HG02840 (cell line): ENCODE results near the gene RMDN2.
"Not testable (repeated sequence)": the region's sequence is repeated elsewhere in the genome, so short reads cannot be mapped to it uniquely, and the experiment has no call there.

Experiments used
- ATAC-seq: cut with Tn5 transposase; IDR thresholded peaks from one replicate; pipeline ENCODE4 v1.9.1; 2021; ENCODE audit warnings: mild to moderate bottlenecking, moderate library complexity, moderate number of reproducible peaks; ENCODE audit not compliant: unreplicated experiment, low FRiP score

Gene RMDN2

DNA sequence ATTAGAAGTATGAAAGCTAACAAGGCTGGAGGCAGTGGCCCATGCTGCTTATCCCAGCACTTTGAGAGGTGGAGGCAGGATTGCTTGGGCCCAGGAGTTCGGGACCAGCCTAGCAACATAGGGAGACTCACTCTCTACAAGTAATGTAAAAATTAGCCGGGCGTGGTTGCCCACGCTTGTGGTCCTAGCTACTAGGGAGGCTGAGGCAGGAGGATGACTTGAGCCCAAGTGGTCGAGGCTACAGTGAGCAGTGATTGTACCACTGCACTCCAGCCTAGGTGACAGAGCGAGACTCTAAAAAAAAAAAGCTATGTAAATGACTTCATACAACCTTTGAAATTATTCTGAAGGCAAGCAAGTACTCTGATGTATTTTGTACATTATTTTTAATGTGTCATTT is 1.5 kb downstream of the RMDN2 start:
- no peak for ATAC-seq

DNA sequence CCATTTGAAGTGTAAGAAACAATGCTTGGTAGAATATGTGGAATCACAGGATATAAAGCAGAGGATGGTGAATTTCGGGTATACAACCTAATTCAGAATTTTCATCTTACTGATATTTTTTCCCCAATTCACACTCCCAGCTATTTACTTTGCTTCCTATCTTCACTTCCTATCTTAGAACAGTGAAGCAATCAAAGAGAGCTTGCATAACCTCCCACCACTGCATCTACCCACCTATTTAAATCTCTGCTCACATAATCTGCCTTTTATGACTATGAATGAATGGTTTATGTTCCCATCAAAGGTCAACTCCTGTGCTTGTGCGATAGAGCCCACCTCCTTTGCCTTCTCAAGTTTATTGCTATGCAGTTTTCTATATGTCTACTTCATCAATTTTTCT is 3.3 kb downstream of the RMDN2 start:
- no peak for ATAC-seq

DNA sequence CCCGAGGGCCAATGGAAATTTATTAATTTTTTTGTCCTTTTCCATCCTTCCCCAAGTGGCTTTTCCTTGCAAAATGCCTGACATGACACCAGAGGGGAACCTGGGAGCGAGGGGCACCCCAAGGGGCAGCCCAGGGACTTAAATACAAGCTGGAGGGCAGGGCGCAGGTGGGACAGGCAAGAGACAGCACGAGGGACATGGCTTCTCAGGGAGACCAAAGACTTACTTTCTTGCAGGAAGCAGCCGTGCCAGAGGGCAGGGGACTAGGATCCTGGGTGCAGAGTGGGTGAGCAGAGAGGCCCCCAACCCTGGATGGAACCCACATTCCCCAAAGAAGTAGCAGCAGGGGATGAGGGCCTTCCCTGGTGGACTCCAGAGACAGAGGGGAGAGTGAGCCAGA is 5.3 kb downstream of the RMDN2 start:
- not testable (repeated sequence) for ATAC-seq

DNA sequence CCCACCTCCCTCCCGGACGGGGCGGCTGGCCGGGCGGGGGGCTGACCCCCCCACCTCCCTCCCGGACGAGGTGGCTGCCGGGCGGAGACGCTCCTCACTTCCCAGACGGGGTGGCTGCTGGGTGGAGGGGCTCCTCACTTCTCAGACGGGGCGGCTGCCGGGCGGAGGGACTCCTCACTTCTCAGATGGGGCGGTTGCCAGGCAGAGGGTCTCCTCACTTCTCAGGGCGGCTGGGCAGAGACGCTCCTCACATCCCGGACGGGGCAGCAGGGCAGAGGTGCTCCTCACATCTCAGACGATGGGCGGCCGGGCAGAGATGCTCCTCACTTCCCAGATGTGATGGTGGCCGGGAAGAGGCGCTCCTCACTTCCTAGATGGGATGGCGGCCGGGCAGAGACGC is 7.8 kb downstream of the RMDN2 start:
- ATAC-seq: not testable (repeated sequence)

DNA sequence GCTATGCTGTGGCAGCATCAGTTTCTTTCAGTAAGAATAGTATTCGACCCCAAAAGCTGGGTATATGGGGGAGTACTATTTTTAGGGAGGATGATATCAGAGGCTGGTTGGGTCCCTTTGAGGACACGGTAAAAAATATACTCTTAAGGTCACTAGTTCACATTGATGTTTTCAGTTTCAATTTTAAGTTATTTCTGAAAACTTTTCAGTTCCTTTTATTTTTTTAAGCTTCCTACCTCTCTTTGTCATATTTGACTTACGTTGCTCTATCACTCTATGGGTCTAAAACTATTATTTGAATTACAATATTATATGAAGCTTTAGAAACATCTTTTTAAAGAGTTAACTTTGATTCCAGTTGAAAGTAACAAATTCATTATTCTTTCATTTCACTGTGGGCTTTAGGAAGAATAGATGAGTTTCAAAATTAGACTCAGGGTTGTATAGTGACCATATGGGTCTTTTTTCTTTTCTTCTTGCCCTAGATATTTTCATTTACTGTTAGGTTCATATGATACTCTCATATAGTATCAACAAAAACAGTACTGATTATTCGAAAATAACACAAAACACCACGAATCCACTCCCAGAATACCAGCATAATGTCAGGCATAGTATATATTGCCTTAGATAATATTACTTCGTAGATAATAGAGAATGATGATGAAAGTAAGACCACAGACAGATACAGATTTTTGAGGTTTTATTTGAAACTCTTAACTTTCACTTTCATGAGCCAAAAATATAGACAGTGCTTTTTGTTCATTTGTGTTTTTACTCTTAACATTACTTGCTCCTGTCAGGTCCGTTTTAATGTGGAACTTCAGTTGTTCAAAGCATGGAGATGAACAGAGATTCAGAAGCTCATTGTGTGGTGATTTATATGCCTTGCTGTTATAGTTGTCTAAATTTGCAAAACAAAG is 9.8 kb downstream of the RMDN2 start:
- peak; percentile 85 for ATAC-seq

DNA sequence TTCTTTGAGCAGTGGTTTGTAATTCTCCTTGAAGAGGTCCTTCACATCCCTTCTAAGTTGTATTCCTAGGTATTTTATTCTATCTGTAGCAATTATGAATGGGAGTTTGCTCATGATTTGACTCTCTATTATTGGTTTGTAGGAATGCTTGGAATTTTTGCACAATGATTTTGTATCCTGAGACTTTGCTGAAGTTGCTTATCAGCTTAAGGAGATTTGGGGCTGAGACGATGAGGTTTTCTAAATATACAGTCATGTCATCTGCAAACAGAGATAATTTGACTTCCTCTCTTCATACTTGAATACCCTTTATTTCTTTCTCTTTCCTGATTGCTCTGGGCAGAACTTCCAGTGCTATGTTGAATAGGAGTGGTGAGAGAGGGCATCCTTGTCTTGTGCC is 12.5 kb downstream of the RMDN2 start:
- ATAC-seq: not testable (repeated sequence)

DNA sequence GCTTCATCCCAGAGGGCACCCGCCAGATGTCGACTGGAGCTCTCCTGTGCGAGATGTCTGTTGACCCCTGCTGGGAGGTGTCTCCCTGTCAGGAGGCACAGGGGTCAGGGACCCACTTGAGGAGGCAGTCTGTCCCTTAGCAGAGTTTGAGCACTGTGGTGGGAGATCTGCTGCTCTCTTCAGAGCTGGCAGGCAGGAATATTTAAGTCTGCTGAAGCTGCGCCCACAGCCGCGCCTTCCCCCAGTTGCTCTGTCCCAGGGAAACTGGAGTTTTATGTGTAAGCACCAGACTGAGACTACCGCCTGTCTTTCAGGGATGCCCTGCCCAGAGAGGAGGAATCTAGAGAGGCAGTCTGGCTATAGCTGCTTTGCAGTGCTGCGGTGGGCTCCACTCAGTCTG is 16.2 kb downstream of the RMDN2 start:
- ATAC-seq: not testable (repeated sequence)

DNA sequence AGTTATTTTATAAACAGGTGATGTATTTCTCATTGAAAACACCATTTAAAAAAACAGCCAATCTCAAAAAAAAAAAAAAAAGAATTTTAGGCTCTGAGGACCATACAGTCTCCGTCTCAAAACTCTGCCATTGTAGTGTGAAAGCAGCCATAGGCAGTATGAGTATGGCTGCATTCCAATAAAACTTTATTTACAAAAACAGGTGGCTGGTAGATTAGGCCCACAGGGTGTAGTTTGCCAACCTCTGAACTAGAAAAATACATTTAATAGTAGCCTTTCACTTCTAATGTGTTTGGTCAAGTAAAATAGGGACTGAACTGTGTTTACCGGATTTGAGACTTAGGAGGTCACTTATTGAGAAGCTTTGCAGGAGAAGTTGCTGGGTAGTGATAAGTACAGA is 19.2 kb downstream of the RMDN2 start:
- ATAC-seq: no peak

DNA sequence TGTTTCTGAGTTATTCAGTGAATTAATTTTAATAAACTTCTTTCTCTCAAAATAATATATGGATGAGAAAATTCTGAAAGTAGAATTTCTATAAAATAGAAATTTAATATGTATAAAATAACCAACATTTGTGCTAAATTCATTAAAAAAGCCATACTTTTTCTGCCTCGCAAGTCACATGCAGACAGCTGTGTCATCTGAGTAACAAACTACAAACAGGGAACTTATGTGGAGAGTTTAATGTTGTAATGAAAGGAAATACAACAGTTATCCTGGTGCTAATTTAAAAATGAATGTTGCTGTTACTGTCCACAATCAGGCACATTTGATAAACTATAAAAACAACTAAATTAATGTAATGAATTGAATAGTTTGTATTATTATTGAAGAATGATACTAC is 22.2 kb downstream of the RMDN2 start:
- ATAC-seq: no peak

DNA sequence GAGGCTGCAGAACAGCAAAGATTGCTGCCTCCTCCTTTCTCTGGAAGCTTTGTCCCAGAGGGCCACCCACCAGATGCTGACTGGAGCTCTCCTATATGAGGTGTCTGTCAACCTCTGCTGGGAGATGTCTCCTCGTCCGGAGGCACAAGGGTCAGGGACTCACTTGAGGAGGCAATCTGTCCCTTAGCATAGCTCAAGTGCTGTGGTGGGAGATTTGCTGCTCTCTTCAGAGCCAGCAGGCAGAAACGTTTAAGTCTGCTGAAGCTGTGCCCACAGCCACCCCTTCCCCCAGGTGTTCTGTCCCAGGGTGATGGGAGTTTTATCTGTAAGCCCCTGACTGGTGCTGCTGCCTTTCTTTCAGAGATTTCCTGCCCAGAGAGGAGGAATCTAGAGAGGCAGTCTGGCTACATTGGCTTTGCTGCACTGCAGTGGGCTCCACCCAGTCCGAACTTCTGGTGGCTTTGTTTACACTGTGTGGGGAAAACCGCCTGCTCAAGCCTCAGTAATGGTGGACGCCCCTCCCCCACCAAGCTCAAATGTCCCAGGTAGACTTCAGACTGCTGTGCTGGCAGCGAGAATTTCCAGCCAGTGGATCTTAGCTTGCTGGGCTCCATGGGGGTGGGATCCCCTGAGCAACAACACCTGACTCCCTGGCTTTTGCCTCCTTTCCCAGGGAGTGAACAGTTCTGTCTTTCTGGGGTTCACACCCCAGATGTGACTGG is 37.1 kb downstream of the RMDN2 start:
- ATAC-seq: not testable (repeated sequence)

DNA sequence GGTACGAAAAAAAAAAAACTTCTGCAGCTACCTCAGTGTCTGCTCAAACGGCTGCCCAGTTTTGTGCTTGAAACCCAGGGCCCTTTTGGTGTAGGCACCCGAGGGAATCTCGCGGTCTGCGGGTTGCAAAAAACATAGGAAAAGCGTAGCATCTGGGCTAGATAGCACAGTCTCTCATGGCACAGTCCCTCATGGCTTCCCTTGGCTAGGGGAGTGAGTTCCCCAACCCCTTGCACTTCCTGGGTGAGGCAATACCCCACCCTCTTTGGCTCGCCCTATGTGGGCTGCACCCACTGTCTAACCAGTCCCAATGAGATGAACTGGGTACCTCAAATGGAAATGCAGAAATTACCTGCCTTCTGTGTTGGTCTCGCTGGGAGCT is 37.6 kb downstream of the RMDN2 start:
- not testable (repeated sequence) for ATAC-seq

DNA sequence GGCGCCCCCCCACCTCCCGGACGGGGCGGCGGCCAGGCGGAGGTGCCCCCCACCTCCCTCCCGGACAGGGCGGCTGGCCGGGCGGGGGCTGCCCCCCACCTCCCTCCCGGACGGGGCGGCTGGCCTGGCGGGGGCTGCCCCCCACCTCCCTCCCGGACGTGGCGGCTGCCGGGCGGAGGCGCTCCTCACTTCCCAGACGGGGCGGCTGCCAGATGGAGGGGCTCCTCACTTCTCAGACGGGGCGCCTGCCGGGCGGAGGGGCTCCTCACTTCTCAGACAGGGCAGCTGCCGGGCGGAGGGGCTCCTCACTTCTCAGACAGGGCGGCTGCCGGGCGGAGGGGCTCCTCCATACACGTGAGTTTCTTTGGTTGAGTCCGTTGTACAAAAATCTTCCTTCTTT is 38.8 kb downstream of the RMDN2 start:
- ATAC-seq: not testable (repeated sequence)

DNA sequence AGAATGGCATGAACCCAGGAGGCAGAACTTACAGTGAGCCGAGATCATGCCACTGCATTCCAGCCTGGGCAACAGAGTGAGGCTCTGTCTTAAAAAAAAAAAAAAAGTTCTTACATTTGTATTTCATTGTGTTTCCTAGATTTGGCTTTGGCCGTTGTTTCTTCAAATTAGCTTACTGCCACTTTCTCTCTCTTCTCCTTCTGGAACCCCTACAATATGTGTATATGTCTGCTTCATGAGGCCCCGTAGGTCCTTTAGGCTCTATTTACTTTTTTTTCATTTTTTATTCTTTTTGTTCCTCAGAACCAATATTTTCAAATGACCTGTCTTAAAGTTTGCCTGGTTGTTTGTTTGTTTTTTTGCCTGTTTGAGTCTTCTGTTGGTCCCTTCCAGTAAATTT is 41.2 kb downstream of the RMDN2 start:
- ATAC-seq: no peak

DNA sequence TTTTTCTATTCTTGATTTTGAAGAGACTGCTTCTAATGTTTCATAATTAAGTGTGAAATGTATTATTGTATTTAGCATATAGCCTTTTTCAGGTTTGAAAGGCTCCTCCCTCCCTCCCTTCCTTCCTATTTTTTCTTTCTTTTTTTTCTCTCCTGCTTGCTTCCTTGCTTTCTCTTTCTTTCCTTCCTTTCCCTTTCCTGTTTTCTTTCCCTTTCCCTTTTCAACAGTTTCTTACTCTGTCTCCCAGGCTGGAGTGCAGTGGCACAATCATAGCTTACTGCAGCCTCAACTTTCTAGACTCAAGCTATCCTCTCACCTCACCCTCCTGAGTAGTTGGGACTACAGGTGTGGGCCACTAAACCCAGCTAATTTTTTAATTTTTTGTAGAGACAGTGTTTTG is 44.6 kb downstream of the RMDN2 start:
- no peak for ATAC-seq

DNA sequence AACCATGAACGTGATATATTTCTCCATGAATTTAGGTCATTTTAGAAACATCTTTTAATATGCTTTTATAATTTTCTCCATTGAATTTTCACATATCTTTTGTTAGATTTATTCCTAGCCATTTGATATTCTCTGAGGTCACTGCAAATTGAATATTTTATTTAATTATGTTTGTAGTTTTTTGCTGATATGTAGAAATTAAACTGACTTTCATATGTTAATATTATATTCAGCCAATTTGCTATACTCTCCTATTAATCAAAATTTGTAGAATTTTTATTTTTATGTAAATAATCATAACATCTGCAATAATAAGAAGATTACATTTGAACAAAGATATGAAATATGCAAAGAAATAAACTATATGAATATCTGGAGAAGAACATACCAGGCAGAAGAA is 46.9 kb downstream of the RMDN2 start:
- no peak for ATAC-seq

DNA sequence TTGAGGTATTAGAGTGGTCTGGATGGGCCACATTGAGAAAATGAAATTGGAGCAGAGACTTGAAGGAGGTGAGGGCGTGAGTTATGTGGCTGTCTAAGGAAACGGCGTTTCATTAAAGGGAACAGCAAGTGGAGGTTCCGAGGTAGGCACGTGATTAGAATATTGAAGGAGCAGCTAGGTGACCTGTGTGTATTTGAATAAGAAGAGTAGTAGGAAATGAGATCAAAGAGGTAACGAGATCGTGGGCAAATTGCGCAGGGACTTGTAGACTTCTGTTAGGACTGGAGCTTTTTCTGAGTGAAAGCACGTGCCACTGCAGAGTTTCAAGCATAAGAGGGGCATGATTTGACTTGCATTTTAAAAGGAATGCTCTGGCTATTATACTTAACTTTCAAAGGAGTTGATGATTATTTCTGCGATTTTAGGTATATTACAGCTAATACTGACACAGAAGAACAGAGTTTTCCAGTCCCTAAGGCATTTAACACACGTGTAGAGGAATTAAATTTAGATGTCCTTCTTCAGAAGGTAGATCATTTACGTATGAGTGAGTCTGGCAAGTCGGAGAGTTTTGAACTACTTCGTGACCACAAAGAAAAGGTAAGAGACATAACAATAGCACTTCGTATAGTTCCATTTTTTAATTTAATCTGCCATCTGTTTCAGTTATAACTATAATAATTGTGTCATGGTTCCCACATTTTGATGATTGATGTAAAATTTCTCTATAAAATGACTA is 48.7 kb downstream of the RMDN2 start:
- no peak for ATAC-seq

DNA sequence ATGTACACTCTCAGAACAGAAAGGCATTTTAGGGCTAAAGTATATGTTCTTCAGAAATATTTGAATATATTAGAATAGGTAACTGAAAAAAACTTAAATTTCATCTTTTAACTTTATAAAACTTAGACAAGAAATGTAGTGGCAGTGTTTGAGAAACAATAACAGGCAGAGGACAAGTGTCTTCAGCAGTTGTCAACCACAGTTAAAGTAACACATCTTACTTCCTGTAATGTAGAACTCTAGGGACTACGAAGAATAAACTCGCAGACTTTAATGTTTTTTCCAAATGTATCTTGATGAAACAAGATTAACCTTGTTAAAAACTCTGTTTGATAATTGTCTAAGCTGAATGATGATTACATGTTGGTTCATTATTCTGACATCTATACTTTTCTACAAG is 50.7 kb downstream of the RMDN2 start:
- ATAC-seq: no peak

DNA sequence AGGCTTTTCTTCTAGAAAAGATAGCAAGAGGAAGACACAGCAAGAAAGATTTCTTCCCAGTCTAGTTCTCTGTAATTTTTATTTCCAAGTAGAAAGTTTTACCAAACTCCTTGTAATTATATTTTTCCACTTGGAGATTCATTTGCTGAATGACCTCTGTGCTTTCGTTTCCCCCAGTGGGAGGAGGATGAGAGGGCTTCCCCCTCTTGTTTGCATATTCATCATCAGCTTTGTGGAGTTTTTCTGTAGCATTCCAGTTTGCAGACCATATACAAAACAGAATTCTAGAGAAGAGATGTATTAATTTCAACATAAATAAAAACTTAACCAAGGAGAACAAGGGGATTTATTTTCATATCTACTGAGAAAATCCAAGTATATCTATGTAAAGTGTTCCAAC is 51.3 kb downstream of the RMDN2 start:
- ATAC-seq: no peak

DNA sequence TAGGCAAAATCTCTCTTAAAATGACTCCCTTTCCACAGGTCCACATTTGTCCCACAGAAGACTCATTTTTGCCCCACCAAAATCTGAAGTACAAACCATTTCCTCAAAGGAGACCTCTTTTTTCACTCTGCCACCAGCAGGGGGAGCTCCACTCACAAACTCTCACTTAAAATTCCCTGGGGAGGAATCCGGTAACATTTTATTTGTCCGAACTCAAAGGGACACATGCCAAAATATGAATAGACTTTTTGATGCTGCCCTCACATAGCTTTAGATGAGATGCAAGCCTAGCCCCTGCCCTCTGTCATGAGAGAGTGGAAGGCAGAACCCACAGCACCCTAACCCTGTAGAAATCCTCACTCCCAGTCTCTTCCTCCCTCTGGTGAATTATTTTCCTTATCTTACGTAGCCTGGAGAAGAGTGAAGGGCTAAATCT is 57.1 kb downstream of the RMDN2 start:
- ATAC-seq: no peak

DNA sequence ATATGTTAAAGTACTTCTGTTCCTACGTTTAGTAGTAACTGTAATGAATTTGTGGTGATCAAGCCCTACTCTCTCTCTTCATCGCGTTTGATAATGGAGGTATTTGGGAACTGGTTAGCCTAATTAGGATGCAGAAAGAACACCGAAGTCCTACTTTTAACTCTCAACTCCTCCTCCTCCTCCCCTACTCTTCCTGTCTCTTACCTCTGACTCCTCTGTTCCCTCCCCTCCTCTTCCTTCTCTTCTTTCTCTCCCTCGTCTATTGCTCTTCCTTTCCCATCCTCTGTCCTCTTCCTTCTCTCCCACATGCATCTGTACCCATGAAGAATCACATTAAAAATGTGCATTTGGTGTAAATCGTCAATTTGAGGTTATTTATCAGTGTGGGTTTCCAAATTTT is 57.8 kb downstream of the RMDN2 start:
- no peak for ATAC-seq

DNA sequence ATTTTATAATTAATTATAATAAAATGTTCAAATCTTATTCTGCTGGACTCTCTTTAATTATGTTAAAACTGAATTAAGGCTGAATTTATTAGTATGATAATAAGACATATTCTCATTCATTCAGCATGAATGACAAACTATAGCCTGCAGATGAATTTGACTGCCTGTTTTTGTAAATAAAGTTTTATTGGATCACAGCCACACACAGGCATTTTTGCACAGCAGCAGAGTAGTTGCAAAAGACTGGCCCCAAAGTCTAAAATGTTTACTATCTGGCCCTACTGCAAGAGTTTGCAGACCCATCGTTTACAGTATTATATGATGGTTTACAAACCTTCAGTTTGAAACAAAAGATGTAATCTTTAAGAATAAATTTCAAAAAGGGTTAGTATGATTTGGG is 58.6 kb downstream of the RMDN2 start:
- ATAC-seq: no peak
